ENCODE data around the gene KISS1R.

Gene KISS1R

DNA sequence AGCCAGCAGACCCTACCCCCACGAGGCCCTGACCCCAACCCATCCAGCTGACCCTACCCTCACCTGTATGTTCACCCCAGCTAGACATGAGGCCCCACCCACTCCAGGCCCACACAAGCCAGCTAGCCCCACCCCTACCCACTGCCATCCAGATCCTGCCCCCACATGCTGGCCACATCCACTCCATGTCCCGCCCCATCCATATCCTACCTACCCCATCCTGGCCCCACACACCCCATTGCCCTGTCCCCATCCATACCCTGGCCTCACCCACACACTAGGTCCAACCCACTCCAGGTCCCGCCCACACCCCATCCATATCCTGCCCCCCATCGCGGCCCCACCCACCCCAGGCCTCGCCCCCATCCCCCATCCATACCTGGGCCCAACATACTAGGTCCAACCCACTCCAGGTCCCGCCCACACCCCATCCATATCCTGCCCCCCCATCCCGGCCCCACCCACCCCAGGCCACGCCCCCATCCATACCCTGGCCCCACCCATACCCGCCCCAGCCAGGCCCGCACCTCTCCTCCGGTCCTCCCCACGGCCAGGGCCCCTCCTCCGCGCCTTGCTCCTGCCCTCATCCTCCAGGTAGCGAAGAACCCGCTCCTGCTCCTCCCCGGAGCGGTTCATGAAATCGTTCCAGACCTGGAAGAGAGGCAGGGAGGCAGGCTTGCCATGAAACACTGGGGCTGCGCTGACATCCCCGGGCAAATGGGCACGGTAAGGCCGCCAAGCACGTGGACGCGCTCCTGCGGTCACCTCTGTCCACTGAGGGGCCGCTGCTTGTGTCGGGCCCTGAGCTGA is 16.6 kb upstream of the KISS1R start:
- peak; percentile 43 for DNase-seq

DNA sequence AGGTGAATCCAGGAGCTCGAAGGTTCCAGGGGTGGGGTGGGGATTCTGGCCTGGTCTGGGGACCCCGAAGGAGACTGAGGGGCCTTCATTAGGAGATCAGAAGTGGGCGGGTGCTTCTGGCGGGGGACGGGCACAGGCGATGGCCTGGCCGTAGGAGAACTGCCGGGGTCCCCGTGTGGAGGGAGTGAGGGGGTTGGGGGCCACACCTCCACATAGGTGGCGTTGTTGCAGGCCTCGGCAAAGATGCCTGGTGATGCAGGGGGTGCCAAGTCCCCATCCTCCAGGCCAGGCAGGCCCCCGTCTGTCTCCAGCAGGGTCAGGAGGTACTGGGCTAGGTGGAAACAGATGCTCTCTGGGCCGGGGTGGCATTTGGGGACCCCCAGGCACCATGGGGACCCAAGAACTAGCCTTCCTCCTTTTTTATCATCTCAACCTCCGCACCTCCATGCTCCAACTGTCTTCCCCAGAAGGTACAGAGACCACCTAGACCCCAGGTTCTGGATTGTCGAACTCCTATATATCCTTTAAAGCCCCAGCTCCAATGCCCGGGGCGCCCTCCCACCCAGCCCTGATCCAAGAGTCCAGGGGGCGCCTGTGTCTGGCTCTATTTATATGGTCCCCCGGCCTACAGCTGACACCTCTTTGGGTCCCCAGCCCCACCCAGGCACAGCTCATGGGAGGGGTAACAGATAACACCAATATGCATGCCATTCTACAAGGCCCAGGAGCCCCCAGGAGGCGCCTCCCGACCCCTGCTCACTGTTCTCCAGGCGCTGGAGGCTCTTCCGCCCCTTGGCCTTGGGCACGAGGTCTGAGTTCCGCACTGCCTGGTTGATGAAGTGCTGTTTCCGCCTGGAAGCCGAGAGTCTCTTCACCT is 15.7 kb upstream of the KISS1R start:
- no peak for DNase-seq

DNA sequence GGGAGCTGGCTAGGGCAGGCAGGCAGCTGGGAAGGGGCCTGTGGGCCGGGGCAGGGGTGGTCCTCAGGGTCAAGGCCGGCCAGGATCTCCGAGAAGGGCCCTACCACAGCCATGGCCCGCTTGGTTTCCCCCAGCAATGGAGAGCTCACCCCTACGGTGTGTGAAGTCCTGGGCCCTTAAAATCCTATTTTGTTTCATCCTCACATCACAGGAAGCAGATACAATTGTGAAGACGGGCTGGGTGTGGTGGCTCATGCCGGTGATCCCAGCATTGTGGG is 15.1 kb upstream of the KISS1R start:
- DNase-seq: no peak

DNA sequence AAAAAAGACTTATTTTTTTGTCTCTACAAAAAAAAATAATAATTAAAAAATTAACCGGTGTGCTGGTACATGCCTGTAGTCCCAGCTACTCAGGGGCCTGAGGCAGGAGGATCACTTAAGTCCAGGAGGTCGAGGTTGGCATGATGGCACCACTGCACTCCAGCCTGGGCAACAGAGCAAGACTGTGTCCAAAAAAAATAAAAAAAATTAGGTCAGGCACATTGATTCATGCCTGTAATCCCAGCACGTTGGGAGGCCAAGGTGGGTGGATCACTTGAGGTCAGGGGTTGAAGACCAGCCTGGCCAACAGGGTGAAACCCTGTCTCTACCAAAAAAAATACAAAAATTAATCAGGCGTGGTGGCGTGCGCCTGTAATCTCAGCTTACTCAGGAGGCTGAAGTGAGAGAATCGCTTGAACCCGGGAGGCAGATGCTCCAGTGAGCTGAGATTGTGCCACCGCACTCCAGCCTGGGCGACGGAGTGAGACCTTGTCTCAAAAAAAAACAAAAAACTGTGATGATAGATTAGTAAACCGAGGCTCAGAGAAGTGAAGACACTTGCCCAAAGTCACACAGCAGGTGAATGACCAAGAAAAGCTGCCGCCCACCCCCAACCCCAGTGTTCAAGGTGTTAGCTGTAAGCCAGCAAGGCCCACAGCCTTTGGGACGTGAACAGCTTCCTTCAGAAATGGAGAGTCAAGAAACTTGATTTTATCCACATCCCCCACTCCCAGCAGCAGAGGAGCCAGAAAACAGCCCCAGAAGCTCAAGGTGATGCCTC is 14.5 kb upstream of the KISS1R start:
- no peak for DNase-seq

DNA sequence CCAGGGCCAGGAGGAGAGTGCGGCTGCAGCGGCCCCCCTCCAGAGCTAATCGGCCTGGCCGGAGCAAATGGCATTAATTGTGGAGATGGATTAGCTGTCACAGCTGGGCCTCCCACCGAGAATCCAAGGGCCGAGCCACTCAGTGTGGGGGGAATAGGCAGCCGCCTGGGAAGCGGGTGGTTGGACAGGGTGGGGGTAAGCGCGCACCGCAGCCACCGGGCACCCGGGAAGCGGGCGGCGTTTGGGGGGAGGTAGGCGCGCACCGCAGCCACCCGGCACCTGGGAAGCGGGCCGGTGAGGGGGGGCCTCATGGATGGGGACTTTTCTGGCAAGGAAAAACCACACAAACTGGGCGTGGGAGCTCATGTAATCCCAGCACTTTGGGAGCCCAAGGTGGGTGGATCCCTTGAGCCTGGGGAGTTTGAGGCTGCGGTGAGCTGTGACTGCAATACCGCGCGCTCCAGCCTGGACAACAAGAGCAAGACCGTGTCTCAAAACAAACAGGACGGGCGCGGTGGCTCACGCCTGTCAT is 13.8 kb upstream of the KISS1R start:
- DNase-seq: no peak

DNA sequence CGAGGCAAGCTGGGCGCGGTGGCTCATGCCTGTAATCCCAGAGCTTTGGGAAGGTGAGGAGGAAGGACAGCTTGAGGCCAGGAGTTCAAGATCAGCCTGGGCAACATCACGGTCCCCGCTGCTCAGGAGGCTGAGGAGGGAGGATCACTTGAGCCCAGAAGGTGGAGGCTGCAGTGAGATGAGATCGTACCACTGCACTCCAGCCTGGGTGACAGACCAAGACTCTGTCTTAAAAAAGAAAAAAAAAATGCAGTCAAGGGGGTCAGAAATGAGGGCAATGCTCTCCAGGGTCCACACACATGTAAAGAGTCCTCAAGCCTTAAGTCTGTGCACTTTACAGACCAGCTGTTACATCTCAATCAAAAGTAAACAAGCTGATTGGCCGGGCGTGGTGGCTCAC is 12.6 kb upstream of the KISS1R start:
- DNase-seq: no peak

DNA sequence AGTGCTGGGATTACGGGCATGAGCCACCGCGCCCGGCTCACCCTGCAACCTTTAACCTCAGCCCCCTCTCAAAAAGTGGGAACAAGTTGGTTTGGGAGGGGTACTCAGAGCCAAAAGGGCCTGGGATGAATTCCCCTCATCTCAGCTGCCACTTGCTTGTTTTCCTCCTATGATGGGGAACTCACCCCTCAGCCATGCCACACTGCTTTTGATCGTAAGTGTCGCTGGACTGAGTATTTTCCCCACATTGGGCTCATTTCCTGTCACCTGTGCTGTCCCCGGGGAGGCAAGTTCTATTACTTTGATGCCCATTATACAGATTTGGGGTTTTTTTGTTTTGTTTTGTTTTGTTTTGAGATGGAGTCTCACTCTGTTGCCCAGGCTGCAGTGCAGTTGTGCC is 10.7 kb upstream of the KISS1R start:
- DNase-seq: no peak

DNA sequence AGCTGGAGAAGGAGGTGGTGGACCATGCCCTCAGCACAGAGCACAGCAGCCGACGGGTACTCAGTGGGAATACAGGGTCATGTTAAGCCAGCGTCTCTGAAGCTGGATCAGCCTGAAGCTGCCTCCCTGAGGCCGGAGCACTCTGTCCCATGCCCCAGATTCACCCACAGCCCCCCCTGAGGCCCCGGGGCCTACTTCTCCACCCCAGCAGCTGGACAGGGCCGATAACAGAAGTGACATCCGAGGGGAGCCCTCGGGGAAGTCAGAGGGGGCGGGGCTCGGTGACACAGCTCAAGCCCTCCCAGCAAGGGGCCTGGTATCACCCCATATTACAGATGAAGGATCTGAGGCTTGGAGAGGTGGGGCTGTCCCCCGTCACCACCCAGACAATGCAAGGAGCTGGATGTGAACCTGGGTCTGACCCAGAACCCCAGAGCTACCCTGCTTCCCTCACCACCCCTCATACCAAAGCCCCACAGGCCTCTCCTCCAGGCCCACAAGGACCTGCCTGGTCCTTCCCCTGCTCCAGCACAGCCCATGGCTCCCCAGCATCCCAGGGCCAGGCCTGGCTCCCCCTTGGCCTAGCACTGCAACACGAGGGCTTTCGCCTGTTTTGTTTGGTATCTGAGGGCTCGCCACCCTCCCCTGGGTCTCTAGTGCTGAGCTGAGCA is 9.8 kb upstream of the KISS1R start:
- peak; percentile 48 for DNase-seq

DNA sequence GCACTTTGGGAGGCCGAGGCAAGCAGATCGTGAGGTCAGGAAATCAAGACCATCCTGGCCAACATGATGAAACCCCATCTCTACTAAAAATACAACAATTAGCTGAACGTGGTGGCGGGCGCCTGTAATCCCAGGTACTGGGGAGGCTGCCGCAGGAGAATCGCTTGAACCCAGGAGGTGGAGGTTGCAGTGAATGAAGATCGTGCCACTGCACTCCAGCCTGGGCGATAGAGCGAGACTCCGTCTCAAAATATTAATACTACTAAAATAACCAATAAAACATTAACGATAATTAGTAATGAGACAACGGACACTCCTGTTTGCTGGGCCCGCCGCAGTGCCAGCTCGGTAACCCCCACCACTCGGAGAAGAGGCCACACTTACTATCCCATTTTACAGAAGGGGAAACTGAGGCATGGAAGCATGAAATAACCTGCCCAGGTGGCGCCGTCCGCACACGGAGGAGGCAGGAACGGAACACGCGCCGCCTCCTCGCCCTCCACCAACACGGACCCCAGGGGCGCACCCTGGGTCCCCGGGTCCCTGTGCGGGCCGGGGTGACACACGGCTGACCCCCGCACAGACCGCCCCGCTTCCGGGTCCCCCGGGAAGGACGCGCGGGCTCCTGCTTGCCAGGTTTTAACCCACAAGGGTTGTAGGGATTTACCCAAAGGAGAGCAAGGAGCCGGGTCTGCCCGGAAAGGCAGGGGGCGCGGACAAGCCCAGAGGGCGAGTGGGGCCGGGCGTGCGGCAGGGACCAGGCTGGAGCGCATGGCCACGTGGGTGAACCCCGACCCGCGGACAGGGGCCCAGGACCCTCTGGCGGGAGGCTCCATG is 5.7 kb upstream of the KISS1R start:
- DNase-seq: peak; percentile 45

DNA sequence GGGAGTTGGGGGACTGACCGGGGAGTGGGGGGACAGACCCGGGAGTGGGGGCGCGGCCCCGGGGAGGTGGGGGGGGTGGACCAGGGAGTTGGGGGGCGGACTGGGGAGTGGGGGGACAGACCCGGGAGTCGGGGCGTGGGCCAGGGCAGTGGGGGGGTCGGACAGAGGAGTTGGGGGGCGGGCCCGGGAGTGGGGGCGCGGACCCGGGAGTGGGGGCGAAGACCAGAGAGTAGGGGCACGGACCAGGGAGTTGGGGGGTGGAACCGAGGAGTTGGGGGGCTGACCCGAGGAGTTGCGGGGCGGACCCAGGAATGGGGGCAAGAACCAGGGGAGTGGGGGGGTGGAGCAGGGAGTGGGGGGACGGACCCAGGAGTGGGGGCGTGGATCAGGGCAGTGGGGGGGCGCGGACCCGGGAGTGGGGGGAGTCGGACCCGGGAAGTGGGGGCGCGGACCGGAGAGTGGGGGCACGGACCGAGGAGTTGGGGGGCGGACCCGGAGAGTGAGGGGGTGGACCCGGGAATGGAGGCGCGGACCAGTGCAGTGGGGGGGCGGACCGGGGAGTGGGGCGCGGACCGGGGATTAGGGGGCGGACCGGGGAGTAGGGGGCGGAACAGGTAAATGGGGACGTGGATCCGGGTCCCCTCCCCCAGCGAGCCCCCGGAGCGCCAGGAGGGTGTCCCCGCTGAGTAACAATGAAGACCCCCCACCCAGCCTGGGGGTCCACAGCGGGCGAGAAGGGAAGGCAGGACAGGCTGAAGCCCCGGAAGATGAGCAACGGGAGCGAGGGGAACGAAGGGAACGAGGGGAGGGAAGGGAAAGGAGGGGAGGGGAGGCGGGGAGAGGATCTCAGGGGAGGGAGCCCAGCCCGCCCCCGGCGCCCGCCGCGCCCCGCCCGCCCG is 4.7 kb upstream of the KISS1R start:
- DNase-seq: no peak

DNA sequence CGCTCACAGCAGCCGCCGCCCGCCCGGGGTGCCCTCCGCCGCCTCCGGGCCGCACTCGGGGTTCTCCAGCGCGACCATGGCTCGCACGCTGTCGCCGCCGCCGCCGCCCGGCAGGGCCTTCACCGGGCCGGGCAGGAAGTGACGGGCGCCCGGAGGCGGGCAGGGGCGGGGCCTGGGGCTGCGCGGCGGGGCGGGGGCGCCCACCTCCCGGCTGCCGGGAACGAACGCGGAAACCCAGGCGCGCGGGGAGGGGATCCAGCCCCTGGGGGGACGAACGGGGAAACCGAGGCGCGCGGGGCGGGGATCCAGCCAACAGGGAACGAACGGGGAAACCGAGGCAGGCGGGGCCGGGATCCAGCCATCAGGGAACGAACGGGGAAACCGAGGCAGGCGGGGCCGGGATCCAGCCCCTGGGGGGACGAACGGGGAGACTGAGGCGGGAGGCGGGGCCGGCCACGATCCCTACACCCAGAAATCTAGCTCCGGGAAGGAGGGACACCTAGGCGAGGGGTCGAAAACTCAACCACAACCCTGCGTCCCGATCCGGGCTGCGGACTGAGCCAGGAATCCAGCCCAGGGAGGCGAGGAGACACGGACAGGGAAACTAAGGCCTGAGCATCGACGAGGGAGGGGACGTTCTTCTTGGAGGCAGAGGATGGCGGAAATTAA is 3.9 kb upstream of the KISS1R start, which contains the start of gene R3HDM4:
Gene R3HDM4 (minus strand): TSS at position 140 of the 669 bp plus-strand sequence. CDS start 62 bp downstream, at position 78.
- DNase-seq: peak; percentile 90

DNA sequence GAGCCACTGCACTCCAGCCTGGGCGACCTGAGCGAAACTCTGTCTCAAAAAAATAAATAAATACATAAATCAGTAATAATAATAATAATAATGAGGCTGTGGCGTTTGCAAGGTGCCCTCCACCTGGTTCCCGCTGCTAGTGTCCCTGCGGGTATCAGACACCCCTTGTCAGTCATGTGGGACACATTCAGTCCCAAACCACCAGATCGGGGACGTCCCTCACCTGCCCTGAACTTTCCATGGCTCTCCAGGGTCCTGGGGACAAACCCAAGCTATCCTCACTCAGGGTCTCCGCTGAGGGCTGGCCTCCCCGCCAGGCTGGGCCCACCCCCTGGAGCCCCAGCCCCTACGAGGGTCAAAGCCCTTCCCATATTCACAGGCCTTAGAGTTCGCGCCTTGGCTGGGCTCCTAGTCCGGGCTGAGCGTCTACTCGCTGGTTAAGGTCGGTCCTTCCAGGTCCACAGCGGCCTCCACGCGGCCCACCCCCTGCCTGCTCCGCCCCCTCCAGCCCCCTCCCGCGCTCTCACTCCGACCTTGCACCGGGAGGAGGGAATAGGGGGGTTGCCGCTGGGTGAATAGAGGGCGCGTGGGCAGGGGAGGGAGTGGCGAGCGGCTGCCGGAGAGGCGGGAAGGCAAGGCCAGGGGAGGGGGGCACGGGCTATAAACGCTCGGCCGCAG is 349 bp upstream of the KISS1R start:
- peak; percentile 40 for DNase-seq

DNA sequence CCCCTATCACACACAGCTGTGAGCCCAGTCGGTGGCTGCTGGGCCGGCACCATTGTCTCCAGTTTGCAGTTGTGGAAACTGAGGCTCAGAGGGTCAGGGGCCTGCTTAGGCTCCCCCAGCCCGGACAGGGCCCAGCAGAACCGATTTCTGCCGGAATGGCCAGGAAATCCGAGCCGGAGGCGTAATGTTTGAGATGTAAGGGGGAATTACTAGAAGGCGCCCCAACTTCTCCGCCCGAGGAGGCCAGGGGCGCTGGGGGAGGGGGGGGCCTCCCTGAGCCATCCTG is 962 bp downstream of the KISS1R start:
- no peak for DNase-seq

DNA sequence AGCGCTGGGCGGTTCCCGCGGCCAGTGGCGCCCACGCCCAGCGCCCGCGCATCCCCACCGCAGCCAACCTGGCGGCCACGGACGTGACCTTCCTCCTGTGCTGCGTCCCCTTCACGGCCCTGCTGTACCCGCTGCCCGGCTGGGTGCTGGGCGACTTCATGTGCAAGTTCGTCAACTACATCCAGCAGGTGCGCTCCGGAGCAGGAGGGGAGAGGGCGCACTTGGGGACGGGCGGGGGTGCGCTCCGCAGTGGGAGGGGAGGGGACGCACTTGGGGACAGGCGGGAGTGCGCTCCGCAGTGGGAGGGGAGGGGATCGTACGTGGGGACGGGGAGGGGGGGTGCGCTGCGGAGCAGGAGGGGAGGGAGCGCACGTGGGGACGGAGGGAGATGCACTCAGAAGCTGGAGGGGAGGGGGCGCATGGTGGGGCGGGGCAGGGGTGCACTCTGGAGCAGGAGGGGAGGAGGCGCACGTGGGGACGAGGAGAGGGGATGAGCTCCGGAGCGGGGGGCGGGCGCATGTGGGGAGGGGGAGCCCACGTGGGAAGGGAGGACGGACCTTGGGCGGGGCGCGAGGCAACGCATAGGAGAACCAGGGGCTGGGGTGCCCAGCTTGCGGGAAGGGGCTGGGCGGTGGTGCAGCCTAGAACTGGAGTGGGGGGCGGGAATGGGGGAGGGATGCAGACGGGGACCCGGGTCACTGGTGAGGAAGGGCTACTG is 1.5 kb downstream of the KISS1R start:
- DNase-seq: peak; percentile 44

DNA sequence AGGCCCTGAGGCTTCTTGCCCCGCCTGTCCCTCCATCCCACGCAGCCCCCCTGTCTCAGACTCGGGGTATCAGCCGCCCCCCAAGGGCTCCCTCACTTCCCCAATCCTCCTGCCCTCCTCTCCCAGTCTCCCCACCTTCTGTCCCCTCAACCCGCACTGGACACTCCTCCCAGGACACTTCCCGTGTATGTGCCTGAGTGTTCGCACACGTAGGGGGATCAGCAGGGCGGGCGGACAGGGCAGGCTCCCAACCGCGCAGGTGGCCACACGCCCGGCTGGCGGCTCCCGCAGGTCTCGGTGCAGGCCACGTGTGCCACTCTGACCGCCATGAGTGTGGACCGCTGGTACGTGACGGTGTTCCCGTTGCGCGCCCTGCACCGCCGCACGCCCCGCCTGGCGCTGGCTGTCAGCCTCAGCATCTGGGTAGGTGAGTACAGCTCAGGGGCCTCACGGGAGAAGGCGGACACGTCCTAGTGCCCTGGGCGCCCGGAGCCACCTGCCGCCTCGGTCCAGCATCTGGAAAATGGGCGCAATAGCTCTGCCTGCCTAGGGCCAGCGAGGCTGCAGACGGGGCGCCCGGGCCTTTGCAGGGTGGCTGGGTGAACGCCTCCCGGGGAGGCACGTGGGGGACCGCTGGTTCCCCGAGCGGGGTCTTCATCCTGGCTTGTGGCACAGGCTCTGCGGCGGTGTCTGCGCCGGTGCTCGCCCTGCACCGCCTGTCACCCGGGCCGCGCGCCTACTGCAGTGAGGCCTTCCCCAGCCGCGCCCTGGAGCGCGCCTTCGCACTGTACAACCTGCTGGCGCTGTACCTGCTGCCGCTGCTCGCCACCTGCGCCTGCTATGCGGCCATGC is 2.3 kb downstream of the KISS1R start:
- no peak for DNase-seq

DNA sequence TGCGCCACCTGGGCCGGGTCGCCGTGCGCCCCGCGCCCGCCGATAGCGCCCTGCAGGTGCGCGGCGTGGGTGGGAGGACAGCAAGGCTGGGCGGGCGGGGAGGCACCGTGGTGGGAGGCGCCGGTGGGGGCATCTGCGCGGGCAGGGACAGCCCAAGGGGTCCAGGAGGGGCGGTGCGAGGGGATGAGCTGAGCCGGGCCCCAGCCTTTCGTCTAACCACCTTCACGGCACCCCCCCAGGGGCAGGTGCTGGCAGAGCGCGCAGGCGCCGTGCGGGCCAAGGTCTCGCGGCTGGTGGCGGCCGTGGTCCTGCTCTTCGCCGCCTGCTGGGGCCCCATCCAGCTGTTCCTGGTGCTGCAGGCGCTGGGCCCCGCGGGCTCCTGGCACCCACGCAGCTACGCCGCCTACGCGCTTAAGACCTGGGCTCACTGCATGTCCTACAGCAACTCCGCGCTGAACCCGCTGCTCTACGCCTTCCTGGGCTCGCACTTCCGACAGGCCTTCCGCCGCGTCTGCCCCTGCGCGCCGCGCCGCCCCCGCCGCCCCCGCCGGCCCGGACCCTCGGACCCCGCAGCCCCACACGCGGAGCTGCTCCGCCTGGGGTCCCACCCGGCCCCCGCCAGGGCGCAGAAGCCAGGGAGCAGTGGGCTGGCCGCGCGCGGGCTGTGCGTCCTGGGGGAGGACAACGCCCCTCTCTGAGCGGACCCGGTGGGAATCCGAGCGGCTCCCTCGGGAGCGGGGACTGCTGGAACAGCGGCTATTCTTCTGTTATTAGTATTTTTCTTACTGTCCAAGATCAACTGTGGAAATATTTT is 3.1 kb downstream of the KISS1R start:
- DNase-seq: peak; percentile 81

DNA sequence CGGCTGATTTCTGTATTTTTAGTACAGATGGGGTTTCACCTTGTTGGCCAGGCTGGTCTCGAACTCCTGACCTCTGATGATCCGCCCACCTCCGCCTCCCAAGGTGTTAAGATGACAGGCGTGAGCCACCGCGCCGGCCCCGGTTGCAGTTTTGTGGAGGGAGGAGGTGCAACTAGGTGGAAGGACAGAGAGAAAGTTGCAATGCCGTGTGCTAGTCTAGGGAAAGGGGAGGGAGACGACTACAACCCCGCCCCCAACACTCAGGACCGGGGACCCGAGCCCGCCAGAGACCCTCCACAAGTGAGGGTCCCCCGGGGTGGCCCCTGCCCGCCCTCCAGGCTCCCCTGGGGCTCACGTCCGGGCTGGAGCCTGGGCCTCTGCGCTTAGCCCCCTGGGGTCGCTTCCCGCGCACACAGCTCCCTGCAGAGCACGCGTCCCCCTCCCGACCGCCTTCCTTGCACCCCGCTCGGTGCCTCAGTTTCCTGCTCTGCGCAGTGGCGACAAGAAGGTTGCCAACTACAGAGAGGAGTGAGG is 7.5 kb downstream of the KISS1R start:
- no peak for DNase-seq

Measured in activated T-cell treated with anti-CD3 and anti-CD28 coated beads, Interleukin-2, amount 50 U/mL, for 1 hour (primary cell).